ENCODE measurements around the gene ZNF280B.

The ZNF280B gene

DNA sequence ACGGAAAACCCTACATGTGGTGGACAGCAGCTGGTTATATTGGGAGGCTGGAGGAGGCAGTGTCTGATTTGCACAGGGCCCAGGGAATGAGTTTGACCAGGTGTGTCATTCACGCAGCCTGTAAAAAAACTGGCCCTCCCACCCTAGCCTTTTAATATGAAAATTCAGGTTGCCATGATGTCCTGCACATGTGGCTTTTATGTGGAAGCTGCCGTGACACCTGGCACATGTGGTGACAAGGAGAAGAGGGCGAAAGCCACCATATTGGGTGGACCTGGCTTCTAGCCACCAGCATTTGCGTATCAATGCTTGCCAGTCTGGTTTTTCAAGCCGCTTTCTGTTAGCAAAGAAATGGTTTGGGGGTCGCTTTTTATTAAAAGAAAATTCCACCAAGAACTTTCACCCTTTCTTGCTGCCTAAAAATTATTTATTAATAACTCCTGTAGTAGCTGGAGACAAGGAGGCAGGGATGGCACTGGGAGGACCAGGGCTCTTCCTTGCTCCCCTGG lies 43.4 kb downstream of the ZNF280B start:
- Histone ChIP-seq H3K9ac (ENCODE audit: low read depth in 1 of 2, low read length in 2 of 2) (no peak overlapping the region), H3K36me3 (ENCODE audit: control insufficient read depth in 2 of 2, insufficient read depth in 2 of 2, low read length in 2 of 2) (no peaks in the 10 kb centered on the region), H3K27me3 (ENCODE audit: control insufficient read depth in 2 of 2, insufficient read depth in 2 of 2, low read length in 2 of 2) (peaks cover 0 to 2% of the 10 kb centered on the region in 2 donors), H3K4me1 (ENCODE audit: control insufficient read depth in 2 of 2, insufficient read depth in 2 of 2, low read length in 2 of 2) (no peaks in the 10 kb centered on the region), H3K27ac (ENCODE audit: low read depth in 2 of 2, low read length in 2 of 2) (no peak overlapping the region), H3K9me3 (ENCODE audit: control insufficient read depth in 2 of 2, low read length in 2 of 2) (peaks cover 0 to 3% of the 10 kb centered on the region in 2 donors), H3K4me3 (ENCODE audit: low read length in 2 of 2) (no peak overlapping the region)

DNA sequence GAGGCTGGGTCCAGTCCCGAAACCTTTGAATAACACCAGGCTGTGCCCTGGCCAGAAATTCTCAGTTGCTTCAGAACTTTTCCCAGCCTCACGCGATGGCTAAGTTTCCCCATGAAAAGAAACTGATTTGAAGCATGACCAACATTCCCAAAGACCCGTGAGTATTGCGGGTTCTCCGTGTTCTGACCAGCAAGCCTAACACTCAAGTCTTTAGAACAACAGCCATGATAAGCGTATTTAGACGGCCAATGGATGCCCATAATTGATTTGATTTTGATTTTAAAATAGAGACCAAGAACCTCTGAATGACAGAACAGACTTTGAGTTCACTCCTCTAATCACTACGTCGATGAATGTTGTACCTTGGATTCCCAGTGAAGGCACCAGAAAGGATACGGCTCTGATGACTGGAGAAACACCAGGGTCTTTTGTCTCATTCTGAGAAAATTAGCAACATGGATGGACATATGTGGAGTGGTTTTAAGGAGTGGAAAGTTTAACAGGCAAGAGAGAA lies 43.9 kb downstream of the ZNF280B start:
- Histone ChIP-seq H3K4me3 (ENCODE audit: low read length in 2 of 2) (no peak overlapping the region), H3K9me3 (ENCODE audit: control insufficient read depth in 2 of 2, low read length in 2 of 2) (peaks cover 3% of the 10 kb centered on the region in 2 donors), H3K27ac (ENCODE audit: low read depth in 2 of 2, low read length in 2 of 2) (no peak overlapping the region), H3K36me3 (ENCODE audit: control insufficient read depth in 2 of 2, insufficient read depth in 2 of 2, low read length in 2 of 2) (no peaks in the 10 kb centered on the region), H3K27me3 (ENCODE audit: control insufficient read depth in 2 of 2, insufficient read depth in 2 of 2, low read length in 2 of 2) (peaks cover 0 to 2% of the 10 kb centered on the region in 2 donors), H3K9ac (ENCODE audit: low read depth in 1 of 2, low read length in 2 of 2) (no peak overlapping the region), H3K4me1 (ENCODE audit: control insufficient read depth in 2 of 2, insufficient read depth in 2 of 2, low read length in 2 of 2) (no peaks in the 10 kb centered on the region)

DNA sequence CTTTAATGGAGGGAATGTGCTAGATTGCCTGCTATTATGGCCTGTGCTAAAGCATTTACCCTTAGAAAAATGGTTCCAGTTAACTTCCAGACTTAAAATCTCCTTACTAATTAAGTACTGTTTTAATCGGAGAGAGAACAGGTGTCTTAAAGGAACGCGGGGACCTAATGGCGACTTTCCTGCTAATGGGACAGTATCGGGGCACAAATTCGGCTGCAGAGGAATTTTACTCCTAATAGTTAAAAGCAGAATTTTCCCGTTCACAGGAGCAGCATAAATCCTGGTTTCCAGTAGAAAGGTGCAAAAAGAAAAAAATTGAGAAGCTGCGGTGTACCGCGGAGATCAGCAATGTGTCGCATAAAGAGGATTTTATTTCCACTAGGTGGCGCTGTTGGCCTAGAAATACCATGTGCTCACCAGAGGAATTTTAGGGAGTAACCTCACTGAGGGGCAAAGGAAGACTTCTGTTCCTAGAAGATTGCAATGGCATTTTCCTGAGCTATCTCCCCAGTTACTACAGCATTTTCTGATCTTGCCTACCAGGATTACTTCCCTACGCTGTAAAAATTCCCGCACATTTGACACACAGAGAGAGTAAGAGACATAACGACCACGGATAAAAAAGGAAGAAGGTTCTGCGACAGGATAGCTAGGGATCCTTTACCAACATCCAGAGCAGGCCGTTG lies 44.5 kb downstream of the ZNF280B start:
- no peaks in the 10 kb centered on the region for H3K4me1 ChIP-seq (ENCODE audit: control insufficient read depth in 2 of 2, insufficient read depth in 2 of 2, low read length in 2 of 2)

DNA sequence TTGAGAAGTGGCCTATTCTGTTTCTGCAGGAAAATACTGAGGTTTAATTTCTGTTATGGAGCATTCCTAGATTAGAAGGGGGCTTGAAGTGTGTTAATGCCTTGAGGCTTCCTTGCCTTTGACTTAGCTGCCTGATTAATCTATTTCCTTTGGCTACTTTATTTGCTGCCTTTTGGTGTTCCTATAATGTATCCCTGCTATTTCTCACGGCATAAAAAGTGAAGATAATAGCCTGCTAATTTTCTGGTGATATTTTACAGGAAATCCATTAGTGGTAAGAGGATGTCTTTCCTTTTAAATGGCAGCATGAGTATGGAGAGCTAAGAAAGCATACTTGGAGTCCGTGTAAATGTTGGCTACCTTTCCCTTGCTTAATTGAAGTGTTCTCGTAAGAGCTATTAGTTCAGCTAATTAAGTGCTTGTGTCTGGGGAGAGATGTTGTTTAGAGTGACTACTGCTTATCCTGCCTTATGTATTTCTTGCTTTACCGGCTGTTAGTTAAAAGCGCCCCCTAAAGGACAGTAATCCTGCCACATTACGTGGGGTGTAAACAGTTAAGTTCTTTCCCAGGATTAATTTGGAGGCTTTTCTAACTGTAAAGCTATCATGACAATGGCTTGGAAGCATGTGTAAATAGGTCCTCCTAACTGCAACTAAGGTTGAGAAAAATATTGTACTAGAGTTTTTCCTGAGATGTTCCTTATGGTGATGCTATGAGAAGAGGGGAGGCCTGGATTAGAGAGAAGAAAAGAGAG lies 45.6 kb downstream of the ZNF280B start:
- H3K27me3 ChIP-seq (ENCODE audit: control insufficient read depth in 2 of 2, insufficient read depth in 2 of 2, low read length in 2 of 2), result peaks cover 0 to 2% of the 10 kb centered on the region in 2 donors
- no peak overlapping the region for H3K4me3 ChIP-seq (ENCODE audit: low read length in 2 of 2)
- H3K9ac ChIP-seq (ENCODE audit: low read depth in 1 of 2, low read length in 2 of 2), result no peak overlapping the region
- H3K4me1 ChIP-seq (ENCODE audit: control insufficient read depth in 2 of 2, insufficient read depth in 2 of 2, low read length in 2 of 2), result no peaks in the 10 kb centered on the region
- peaks cover 10 to 16% of the 10 kb centered on the region in 2 donors for H3K9me3 ChIP-seq (ENCODE audit: control insufficient read depth in 2 of 2, low read length in 2 of 2)
- no peaks in the 10 kb centered on the region for H3K36me3 ChIP-seq (ENCODE audit: control insufficient read depth in 2 of 2, insufficient read depth in 2 of 2, low read length in 2 of 2)
- H3K27ac ChIP-seq (ENCODE audit: low read depth in 2 of 2, low read length in 2 of 2), result no peak overlapping the region

More for the DNA sequence above, 44.5 kb downstream of the ZNF280B start:
- Histone ChIP-seq H3K9ac (ENCODE audit: low read depth in 1 of 2, low read length in 2 of 2) (no peak overlapping the region), H3K4me3 (ENCODE audit: low read length in 2 of 2) (no peak overlapping the region), H3K36me3 (ENCODE audit: control insufficient read depth in 2 of 2, insufficient read depth in 2 of 2, low read length in 2 of 2) (no peaks in the 10 kb centered on the region), H3K9me3 (ENCODE audit: control insufficient read depth in 2 of 2, low read length in 2 of 2) (peaks cover 7 to 9% of the 10 kb centered on the region in 2 donors), H3K27me3 (ENCODE audit: control insufficient read depth in 2 of 2, insufficient read depth in 2 of 2, low read length in 2 of 2) (peaks cover 0 to 2% of the 10 kb centered on the region in 2 donors), H3K27ac (ENCODE audit: low read depth in 2 of 2, low read length in 2 of 2) (no peak overlapping the region)

DNA sequence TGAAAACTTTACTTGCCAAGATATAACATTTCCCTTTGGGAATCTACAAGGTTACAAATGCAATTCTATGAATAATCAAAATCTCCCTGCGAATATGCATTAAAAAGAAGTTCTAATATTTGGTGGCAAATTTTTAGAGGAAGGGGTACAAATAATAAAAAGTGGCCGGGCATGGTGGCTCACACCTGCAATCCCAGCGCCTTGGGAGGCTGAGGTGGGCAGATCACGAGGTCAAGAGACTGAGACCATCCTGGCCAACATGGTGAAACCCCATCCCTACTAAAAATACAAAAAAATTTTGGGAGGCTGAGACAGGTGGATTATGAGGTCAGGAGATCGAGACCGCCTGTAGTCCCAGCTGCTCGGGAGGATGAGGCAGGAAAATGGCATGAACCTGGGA lies 47.0 kb downstream of the ZNF280B start:
- Histone ChIP-seq H3K36me3 (ENCODE audit: control insufficient read depth in 2 of 2, insufficient read depth in 2 of 2, low read length in 2 of 2) (no peaks in the 10 kb centered on the region), H3K27ac (ENCODE audit: low read depth in 2 of 2, low read length in 2 of 2) (no peak overlapping the region), H3K4me1 (ENCODE audit: control insufficient read depth in 2 of 2, insufficient read depth in 2 of 2, low read length in 2 of 2) (no peaks in the 10 kb centered on the region), H3K4me3 (ENCODE audit: low read length in 2 of 2) (no peak overlapping the region), H3K9me3 (ENCODE audit: control insufficient read depth in 2 of 2, low read length in 2 of 2) (peaks cover 10 to 16% of the 10 kb centered on the region in 2 donors), H3K9ac (ENCODE audit: low read depth in 1 of 2, low read length in 2 of 2) (no peak overlapping the region), H3K27me3 (ENCODE audit: control insufficient read depth in 2 of 2, insufficient read depth in 2 of 2, low read length in 2 of 2) (peaks cover 0 to 2% of the 10 kb centered on the region in 2 donors)

DNA sequence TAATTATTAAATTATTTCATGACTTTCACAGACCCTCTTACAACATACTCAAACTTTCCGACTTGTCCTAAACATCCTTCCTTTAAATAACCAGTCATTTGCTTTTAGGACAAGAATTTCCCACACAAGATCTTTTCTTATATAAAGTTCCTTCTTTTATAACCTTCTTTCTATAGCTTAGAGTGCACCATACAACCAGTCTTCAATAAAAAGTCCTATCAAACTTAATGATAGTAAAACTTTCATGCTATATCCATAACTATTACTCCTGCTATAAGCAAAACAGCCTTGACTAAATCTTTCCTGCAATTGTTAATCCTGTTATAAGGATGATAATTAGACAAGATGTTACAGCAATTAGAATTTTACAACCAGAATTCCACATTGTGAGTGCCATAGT lies 47.4 kb downstream of the ZNF280B start:
- H3K4me3 ChIP-seq (ENCODE audit: low read length in 2 of 2), result no peak overlapping the region
- peaks cover 10 to 16% of the 10 kb centered on the region in 2 donors for H3K9me3 ChIP-seq (ENCODE audit: control insufficient read depth in 2 of 2, low read length in 2 of 2)
- H3K4me1 ChIP-seq (ENCODE audit: control insufficient read depth in 2 of 2, insufficient read depth in 2 of 2, low read length in 2 of 2), result no peaks in the 10 kb centered on the region
- no peak overlapping the region for H3K9ac ChIP-seq (ENCODE audit: low read depth in 1 of 2, low read length in 2 of 2)
- no peaks in the 10 kb centered on the region for H3K36me3 ChIP-seq (ENCODE audit: control insufficient read depth in 2 of 2, insufficient read depth in 2 of 2, low read length in 2 of 2)
- H3K27ac ChIP-seq (ENCODE audit: low read depth in 2 of 2, low read length in 2 of 2), result no peak overlapping the region
- H3K27me3 ChIP-seq (ENCODE audit: control insufficient read depth in 2 of 2, insufficient read depth in 2 of 2, low read length in 2 of 2), result peaks cover 0 to 2% of the 10 kb centered on the region in 2 donors

DNA sequence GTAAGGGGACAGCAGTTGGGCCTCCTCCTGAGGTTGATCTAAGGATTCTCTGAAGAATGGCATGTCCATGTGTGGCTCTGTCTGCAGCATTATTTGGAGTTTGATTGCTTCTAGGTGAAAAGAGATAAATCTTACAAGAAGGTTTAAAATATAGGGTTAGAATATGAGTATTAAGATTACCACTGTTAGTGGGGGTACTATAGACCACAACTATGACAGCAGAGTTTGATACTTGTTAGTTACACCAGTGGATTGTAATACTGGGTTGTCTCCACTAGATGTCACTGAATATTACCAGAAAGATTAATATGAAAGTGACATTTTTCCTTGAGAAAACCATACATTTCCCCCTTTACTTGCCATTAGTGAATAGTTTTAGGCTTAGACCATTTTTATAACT lies 47.9 kb downstream of the ZNF280B start:
- Histone ChIP-seq H3K4me1 (ENCODE audit: control insufficient read depth in 2 of 2, insufficient read depth in 2 of 2, low read length in 2 of 2) (no peaks in the 10 kb centered on the region), H3K4me3 (ENCODE audit: low read length in 2 of 2) (no peak overlapping the region), H3K9ac (ENCODE audit: low read depth in 1 of 2, low read length in 2 of 2) (no peak overlapping the region), H3K27me3 (ENCODE audit: control insufficient read depth in 2 of 2, insufficient read depth in 2 of 2, low read length in 2 of 2) (peaks cover 0 to 2% of the 10 kb centered on the region in 2 donors), H3K27ac (ENCODE audit: low read depth in 2 of 2, low read length in 2 of 2) (no peak overlapping the region), H3K36me3 (ENCODE audit: control insufficient read depth in 2 of 2, insufficient read depth in 2 of 2, low read length in 2 of 2) (no peaks in the 10 kb centered on the region), H3K9me3 (ENCODE audit: control insufficient read depth in 2 of 2, low read length in 2 of 2) (peaks cover 10 to 16% of the 10 kb centered on the region in 2 donors)

DNA sequence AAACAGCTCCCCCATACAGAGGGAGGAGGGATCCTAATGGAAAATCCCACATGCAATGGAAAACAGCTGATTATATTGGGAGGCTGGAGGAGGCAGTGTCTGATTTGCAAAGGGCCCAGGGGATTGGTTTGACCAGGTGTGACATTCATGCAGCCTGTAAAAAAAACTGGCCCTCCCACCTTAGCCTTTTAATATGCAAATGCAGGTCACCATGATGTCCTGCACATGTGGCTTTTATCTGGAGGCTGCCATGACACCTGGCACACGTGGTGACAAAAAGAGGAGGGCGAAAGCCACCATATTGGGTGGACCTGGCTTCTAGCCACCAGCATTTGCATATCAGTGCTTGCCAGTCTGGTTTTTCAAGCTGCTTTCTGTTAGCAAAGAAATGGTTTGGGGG lies 48.5 kb downstream of the ZNF280B start:
- no peaks in the 10 kb centered on the region for H3K4me1 ChIP-seq (ENCODE audit: control insufficient read depth in 2 of 2, insufficient read depth in 2 of 2, low read length in 2 of 2)
- H3K9me3 ChIP-seq (ENCODE audit: control insufficient read depth in 2 of 2, low read length in 2 of 2), result peaks cover 10 to 16% of the 10 kb centered on the region in 2 donors
- H3K36me3 ChIP-seq (ENCODE audit: control insufficient read depth in 2 of 2, insufficient read depth in 2 of 2, low read length in 2 of 2), result no peaks in the 10 kb centered on the region
- H3K9ac ChIP-seq (ENCODE audit: low read depth in 1 of 2, low read length in 2 of 2), result no peak overlapping the region
- H3K27me3 ChIP-seq (ENCODE audit: control insufficient read depth in 2 of 2, insufficient read depth in 2 of 2, low read length in 2 of 2), result peaks cover 0 to 2% of the 10 kb centered on the region in 2 donors
- no peak overlapping the region for H3K4me3 ChIP-seq (ENCODE audit: low read length in 2 of 2)
- H3K27ac ChIP-seq (ENCODE audit: low read depth in 2 of 2, low read length in 2 of 2), result no peak overlapping the region

DNA sequence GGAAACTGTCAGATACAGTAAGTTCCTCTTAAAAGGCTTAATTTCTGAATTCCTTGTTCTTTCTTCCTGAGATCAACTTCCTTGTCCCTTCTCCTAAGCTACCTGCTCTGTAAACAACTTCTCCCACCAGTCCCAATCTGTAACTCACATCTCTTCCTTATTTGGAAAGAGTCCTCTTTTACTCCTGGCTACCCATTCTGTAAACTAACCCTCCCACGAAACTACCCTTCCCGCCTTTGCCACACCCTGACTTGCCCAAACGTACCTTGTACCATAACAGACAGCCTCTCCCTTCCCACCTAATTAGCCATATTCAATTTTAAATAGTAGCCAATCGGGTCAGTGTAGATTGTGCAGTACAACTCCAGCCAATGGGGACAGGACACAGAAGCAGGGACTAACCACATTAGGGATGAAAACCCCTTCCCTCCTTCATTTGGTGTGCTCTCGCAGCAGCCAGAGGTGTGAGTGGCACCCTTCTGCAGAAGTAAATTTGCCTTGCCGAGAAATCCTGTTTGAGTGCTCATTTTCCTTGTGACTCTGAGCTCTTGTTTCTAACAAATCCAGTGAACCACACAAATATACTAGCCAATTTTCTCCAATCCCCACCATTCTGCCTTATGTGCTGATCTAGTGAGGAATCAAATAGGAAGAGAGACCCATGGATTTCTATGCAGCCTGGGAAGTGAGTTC lies 49.5 kb downstream of the ZNF280B start:
- Histone ChIP-seq H3K9me3 (ENCODE audit: control insufficient read depth in 2 of 2, low read length in 2 of 2) (peaks cover 10 to 16% of the 10 kb centered on the region in 2 donors), H3K4me1 (ENCODE audit: control insufficient read depth in 2 of 2, insufficient read depth in 2 of 2, low read length in 2 of 2) (no peaks in the 10 kb centered on the region), H3K27me3 (ENCODE audit: control insufficient read depth in 2 of 2, insufficient read depth in 2 of 2, low read length in 2 of 2) (no peaks in the 10 kb centered on the region), H3K27ac (ENCODE audit: low read depth in 2 of 2, low read length in 2 of 2) (no peak overlapping the region), H3K4me3 (ENCODE audit: low read length in 2 of 2) (no peak overlapping the region), H3K9ac (ENCODE audit: low read depth in 1 of 2, low read length in 2 of 2) (no peak overlapping the region), H3K36me3 (ENCODE audit: control insufficient read depth in 2 of 2, insufficient read depth in 2 of 2, low read length in 2 of 2) (no peaks in the 10 kb centered on the region)
